SK-N-MC (cell line): ENCODE results near the gene FES.

ENCODE experiments used
- EZH2 ChIP-seq: fragments of 200-600 bp; sonication (generic); IDR thresholded peaks from one replicate; pipeline ENCODE4 v1.6.1; 2017; ENCODE audit warnings: antibody characterized with exemption
- POLR2AphosphoS5 ChIP-seq: IDR thresholded peaks from 2 replicates; pipeline ENCODE4 v1.6.1; 2012; ENCODE audit warnings: mild to moderate bottlenecking, low read depth, low read length, borderline replicate concordance

DNA sequence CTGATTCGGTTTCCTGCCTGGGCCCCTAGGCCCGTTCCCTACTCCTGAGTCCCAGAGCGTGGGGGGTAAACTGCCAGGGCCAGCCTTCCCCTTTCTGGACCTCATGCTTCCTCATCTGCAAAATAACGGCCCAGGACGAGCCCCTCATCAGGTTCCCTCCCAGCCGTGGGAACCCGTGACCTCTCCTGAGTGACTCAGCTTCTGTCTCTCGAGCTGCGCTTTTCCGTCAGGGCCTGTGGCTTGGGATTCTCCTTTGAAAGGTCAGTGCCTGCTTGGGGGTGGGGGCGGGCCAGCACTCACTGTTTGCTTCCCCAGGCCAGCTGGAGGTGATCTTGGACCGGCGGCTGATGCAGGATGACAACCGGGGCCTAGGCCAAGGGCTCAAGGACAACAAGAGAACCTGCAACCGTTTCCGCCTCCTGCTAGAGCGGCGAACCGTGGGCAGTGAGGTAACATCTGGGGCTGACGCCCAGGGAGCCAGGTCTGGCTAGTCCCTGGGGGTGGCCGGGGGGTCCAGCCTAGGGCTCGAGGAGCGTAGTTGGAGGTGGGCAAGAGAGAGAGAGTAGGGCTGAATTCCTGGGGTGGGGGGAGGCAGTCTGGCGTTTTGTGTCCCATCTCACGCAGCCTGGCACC is 31.6 kb downstream of the FES start:
- TF ChIP-seq POLR2AphosphoS5 (no peak), EZH2 (no peak)
